Stimulated activated CD4-positive, alpha-beta T cell treated with anti-CD3 and anti-CD28 coated beads, Interleukin-12 subunit alpha, Interleukin-12 subunit beta, amount 100 ng/mL, for 48 hours (primary cell): ENCODE results near the gene CAPN9.

Experiments used
- DNase-seq, 3 donors: peaks; one replicate each; pipeline ENCODE4 v3.0.0-alpha.2; 2020; ENCODE audit warnings: low read depth in 2 of 3, low spot score in 1 of 3

CAPN9 gene

DNA sequence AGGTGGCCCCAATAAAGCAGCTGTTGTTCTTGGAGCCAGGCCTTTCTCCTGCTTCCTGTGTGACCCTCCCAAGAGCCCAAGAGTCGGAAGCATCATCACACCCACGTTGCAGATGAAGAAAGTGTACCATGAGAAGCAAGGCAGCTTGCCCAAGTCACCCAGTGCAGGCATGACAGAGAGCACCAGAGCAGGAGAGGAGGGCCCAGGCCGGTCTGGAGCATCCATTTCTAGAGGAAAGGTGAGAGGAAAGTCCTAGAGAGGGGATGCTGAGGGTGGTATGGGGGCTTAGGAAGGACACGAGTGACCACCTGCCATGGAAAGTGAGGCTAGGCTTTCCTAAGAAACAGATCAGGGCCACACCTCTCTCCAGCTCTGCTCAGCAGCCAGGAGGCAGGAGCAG is 74.2 kb downstream of the CAPN9 start:
- no peak for DNase-seq

GRCh38 chr1:230822092-230822581 is 74.9 kb downstream of the CAPN9 start:
- DNase-seq: no peak

DNA sequence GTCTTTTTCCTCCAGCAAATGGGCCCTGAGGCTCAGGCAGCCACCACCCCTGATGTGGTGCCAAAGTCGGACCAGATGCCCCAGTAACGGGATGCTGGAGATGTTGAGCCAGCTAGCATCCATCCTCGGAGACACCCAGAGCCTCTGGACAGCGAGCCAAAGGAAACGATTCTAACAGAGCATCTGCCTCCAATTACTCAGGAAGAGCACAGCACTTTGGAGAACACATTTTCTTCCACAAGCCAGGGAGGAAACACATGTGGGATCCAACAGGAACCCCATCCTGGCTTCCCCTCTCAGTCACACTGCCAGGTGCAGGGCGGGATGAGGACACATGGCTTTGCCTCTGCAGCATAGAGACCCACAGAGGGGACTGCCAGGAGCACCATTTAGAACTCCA is 76.2 kb downstream of the CAPN9 start:
- no peak for DNase-seq

DNA sequence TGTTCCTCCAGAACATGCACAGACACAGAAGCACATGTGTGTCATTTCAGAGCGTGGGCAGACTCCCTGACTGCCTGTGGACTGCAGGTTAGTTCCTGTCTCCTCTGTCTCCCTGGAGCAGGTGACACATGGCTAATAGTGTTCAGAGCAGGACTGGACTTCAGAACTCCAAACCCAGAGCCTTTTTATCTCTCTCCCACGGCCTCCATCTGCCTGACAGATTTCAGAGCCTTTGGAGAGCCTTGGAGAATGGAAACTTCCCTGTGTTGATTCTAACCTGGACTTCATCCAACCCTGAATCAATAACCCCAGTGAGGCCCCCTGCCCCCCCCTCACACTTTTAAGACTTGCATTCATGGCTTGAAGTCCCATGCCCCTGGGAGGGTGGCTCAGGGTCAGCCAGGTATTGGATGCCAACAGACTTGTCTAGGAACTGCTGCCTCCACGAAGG is 76.8 kb downstream of the CAPN9 start:
- DNase-seq: no peak

GRCh38 chr1:230824551-230824918 is 77.3 kb downstream of the CAPN9 start:
- DNase-seq: no peak

DNA sequence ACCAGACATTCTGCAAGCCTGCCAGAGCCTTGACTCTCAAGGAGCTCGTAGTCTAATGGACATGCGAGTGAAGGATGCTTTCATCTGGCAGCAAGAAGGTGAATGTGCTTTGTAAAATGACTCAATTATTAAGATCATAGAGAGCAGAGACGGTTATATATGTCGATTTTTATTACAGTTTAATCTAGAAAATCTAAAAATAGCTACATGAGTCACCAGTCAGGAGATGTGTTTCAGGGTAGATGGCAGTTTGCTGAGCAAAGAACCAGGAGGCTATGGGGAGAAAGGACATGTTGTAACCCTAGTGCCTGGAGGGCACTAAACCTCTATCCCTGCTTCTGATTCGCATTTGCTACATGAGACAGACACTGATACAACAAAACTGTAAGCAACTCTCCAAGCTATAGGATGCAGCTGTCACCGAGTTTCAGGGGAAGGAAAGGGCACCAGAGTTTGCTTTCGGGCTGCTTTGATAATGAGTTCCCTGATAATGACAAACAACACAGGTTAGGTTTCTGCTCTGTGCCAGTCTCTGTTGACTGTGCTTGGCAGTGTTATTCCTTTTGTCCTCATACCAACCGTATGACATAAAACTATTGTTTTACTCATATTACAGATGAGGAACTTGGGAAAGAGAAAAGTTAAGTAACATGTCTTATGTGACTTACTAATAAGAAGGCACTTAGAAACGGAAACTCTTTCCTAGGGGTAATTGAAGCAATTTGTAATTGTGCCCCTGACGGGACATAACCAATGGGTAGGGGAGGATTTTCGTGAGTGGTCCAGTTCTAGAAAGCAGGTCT is 77.9 kb downstream of the CAPN9 start:
- no peak for DNase-seq

DNA sequence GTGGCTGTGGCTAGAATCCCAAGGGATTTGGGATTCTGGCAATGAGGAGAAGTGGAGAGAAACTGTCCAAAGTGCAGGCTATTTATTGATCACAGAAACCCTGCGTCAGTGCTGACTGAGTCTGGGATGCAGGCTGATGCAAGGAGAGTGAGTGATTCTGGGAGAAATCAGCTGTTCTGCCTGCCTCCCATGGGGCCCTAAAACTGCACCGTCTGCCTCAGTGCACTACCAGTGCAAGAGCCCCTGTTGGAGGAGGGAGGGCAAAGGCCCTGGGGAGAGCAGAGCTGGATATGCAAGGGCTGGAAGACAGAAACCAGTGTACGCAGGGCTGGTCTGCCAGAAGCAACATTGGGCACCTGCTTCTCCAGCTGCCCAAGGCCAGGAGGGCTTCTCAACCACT is 78.6 kb downstream of the CAPN9 start:
- DNase-seq: no peak

GRCh38 chr1:230826166-230826875 is 79.1 kb downstream of the CAPN9 start:
- DNase-seq: no peak

- DNase-seq: no peak
These were observed 80.0 kb downstream of the CAPN9 start for GRCh38 chr1:230827081-230827681.

DNA sequence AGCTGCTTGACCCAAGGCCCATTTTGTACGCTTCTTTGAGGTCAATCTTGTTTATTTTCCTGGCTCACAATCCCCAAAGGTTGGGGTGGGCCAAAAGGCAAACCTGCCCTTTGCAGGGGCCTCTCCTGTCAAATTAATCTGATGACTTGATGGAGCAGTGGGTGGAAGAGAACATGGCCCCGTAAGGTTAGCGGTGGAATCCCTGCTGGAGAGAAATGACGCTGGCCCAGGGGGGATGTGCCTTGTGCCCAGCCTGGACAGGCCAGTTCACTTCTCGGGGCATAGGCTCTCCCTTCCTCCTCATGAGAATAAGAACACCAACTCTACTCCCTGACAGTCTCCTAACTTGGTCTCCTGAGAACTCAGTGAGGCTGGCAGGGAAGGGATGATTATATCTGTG is 80.6 kb downstream of the CAPN9 start:
- DNase-seq: no peak

DNA sequence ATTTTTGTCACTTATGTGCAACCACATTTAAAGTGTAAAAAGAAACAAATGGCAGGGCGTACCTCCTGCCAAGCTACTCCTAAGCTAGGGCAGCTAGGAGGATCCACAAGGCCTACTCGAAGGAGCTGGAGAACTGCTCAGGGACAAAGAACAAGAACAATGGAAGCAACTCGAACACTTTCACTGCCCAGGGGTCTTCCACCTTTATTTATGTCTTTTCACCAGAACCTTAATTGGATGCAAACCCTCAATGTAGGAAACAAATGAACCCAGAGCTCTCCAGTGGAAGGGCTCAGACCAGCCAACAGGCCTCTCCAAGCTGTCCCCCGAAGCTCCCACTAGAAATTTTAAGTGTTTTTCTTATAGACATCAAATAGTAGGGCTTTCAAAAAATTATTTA is 81.2 kb downstream of the CAPN9 start:
- no peak for DNase-seq

- no peak for DNase-seq
These were observed 84.6 kb downstream of the CAPN9 start for GRCh38 chr1:230831771-230832170.

DNA sequence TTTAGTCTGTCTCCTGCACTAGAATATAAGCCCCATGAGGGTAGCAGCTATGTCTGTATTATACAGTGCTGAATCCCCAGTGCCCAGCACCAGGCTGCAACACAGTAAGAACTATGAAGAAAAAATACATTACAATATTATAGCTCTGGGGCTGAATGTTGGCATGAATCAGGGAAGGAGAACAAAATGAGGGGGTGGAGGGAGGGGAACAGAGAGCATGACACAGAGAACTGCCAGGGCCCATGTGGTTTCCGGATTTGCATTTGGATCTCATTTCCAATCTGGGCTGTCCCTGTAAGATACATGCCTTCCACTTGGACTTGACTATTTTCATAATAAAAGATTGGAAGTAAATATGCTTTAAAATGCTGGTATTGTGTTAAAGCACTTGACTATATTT is 85.3 kb downstream of the CAPN9 start:
- DNase-seq: no peak

- no peak for DNase-seq
These were observed 86.3 kb downstream of the CAPN9 start for GRCh38 chr1:230833511-230833910.

- no peak for DNase-seq
These were observed 87.1 kb downstream of the CAPN9 start for GRCh38 chr1:230834292-230834691.

DNA sequence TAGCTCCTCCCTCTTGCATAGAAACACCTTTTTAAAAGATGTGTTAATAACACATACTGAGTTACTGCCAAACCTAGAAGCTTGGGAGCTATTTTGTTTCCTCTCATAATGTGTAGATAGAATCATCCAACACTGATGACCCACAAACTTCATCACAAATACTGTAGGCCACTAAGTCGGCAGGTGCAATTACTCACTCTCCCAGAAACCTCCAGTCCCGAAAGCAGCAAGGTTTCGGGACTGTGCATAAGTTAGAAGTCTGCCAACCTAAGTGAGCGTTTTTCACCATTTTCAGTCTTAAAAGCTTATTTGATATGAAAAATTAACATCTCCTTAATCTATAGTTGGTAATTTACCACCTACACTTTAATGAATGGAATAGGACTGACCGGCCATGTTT is 89.2 kb downstream of the CAPN9 start:
- DNase-seq: no peak

DNA sequence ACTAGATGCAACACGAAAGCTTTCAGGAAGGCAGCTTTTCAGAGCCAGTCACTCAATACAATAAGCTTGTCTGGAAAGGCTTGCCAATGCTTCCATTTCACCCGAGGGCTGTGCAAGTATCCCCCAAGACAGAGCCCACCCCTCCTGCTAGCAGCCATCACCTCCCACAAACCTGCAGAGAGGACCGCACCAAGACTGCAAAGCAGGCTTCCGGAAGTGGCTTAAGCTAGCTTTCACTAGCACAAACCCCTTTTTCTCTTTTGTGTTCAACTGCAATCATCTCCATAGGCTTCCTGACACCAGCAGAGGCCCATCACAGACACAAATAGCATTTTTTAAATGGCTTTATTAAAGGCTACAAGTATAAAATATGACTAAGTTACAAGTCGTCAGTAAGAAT is 89.6 kb downstream of the CAPN9 start:
- DNase-seq: no peak

DNA sequence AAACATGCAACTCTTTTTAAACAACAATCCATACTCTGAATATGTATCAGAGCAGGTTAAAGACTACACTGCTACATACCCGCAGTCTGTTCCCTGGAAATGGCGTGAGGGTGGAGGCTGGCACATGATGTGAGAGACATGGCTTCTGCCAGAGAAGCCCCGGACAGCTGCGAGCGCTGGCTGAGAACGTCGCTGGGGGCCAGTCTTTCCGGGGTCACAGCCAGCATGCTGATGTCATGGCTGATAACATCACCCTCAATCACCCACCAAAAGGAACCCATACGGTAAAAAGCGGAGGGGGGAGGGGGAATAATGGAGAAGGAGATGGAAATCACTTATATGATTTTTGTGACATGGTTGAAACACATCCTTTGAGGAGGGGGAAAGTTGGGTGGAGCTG is 92.0 kb downstream of the CAPN9 start:
- DNase-seq: no peak

- DNase-seq: no peak
These were observed 95.6 kb downstream of the CAPN9 start for GRCh38 chr1:230842801-230843200.

DNA sequence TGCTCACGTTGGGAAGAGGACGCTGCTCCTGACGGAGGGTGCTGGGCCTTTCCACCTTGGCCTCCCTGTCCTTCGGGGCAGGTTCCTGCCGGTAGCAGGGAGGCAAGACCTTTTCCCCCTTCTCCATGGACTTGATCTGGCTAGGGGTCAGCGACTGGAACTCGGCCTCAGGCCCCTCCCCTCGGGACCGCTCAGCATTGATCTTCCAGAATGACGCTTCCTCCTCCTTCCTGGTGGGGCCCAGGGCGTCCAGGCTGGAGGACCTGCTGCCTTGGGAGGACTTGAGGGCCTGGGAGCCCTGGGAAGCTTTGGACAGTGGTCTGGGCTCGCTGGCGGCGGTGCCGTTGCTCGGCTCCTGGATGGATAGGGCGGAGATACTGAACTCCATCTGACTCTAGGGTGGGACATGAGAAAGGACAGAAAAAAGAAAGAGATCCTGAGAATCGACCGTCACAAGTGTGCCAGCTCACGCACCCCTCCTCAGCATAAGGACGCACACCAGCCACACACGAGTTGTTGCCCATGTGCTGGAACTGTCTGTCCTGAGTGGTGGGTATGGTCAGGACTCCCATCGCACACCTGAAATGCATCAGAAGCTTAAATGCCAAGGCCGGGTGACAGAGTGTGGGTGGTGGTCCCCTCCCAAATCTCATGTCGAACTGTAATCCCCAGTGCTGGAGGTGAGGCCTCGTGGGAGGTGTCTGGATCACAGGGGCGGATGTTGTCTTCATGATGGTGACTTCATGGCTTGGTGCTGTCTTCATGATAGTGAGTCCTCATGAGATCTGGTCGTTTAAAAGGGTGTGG is 96.5 kb downstream of the CAPN9 start:
- DNase-seq: no peak

DNA sequence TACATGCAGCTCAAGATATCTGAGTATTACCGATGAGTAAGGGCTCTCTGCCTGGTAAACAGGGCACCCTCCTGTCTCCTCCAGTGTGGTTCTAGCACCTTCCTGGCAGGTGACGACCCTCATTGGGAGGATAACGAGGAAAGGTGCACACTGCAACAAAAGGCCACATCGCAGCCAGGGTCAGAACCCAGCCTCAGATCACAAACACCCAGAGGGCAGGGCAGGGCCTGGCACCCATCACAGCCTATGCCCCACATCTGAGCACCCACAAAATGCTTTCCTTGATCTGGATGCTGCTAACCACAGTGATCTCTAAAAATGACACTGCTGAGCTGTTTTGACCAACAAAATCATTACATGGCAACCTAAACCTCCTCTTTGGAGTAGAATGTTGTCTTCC is 97.4 kb downstream of the CAPN9 start:
- no peak for DNase-seq
